OCI-LY1 (cell line): ENCODE data around the gene OR52I1.

ENCODE experiments used
- EZH2 ChIP-seq: fragments of 200-600 bp; sonication (generic), shearing (Covaris generic); IDR thresholded peaks from 2 replicates; pipeline ENCODE4 v1.8.0; 2017; ENCODE audit warnings: borderline replicate concordance, mixed run types, mild to moderate bottlenecking, antibody characterized with exemption, low read length, moderate library complexity, mixed read lengths
- TF ChIP-seq, protein P1 (sequence below): fragments of 200-600 bp; sonication (generic), shearing (Covaris generic); IDR thresholded peaks from 2 replicates; pipeline ENCODE4 v1.5.1; 2017; ENCODE audit warnings: mild to moderate bottlenecking, antibody characterized with exemption, low read length, moderate library complexity, mixed read lengths

DNA sequence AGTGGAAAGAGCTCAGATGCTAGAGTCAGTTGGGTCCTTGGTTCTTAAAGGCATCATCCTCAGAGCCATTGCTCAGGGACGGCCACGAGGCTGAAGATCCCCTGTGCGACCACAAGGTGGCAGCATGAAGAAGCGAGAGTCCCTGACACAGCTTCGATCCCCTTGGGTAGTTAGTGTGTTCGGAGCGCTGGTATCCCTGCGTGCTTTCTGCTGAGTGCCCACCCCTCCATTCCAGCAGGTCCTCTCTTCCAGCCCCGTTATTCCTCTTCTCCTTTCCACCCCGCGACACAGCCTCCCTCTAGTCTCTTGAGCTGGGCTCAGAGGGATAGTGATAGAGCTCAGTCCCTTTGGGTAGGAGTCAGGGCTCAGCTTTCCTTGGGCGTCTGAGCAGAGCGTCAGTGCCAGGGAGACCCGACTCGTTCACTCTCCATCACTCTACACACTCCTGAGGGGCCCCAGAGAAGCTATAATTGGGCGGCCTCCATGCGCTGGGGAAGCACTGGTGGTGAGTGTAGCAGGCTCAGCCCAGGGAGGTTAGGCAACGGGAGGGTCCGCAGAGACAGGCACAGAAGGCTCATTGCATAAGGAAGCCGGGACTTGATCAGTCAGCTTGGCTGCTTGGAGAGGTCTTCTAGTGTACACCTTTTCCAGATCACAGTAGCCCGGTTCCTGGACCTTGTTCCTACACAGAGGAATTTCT lies 43.3 kb downstream of the OR52I1 start, which contains the start of gene OR51D1:
- TF ChIP-seq, protein P1, sequence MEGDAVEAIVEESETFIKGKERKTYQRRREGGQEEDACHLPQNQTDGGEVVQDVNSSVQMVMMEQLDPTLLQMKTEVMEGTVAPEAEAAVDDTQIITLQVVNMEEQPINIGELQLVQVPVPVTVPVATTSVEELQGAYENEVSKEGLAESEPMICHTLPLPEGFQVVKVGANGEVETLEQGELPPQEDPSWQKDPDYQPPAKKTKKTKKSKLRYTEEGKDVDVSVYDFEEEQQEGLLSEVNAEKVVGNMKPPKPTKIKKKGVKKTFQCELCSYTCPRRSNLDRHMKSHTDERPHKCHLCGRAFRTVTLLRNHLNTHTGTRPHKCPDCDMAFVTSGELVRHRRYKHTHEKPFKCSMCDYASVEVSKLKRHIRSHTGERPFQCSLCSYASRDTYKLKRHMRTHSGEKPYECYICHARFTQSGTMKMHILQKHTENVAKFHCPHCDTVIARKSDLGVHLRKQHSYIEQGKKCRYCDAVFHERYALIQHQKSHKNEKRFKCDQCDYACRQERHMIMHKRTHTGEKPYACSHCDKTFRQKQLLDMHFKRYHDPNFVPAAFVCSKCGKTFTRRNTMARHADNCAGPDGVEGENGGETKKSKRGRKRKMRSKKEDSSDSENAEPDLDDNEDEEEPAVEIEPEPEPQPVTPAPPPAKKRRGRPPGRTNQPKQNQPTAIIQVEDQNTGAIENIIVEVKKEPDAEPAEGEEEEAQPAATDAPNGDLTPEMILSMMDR = peak; percentile 86
- no peak for TF ChIP-seq EZH2
